ENCODE measurements around the gene CACNA2D4. TPM values are rescaled to one million over a fixed set of nuclear protein-coding genes. Genes with fewer than 3 reads are reported as not detected.

Gene CACNA2D4
- total and polyA plus RNA-seq, 2 donors (not counting 3 experiments of a cell fraction or from before 2014, with no cell fraction given) = 0.58 to 0.73 TPM

DNA sequence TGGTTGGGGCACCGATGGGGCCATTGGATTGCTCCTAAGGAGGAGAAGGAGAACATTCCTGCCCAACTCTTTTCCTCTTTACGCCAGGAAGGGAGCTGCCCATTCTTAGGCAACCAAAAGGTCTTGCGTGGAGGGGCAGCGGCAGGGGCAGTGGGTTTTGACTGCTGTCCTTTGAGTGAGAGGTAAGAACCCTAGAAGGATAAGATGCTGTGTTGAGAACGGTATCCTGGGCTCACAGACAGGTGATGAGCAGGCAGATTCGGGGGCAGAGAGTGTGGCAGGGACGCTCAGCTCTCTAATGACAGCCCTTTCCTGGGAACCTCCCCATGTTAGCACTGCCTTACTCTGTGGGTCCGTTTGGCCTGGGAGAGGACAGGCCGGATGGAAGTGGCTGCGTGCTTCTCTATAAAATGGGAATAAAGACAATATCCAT lies 84.8 kb downstream of the CACNA2D4 start:
- H3K27me3 ChIP-seq (ENCODE audit: control insufficient read depth in 2 of 2, insufficient read depth in 2 of 2, low read length in 2 of 2) = peaks cover 2 to 6% of the 10 kb centered on the region in 2 experiments
- no TSS peak for BruUV-seq (replicated peaks)
- no peaks in the 10 kb centered on the region for H3K4me1 ChIP-seq (ENCODE audit: control insufficient read depth, extremely low read depth, insufficient read depth, low read length)
- dilution Hi-C loops (cut with MboI; ENCODE audit: extremely low pct_ligation_motif_present, low sequenced_read_pairs) = no loop called here
- no peaks in the 10 kb centered on the region for H3K9me1 ChIP-seq (replicated peaks; ENCODE audit: control insufficient read depth, extremely low read depth, insufficient read depth, low read length)
- DNase-seq (ENCODE audit: low read depth, low spot score) (no peak), FAIRE-seq (no peak)
- CTCF ChIA-PET = interaction anchor here (1.3 kb wide), 1 partner anchor 11 kb away, joined by 3 read pairs; no protein-coding TSS in a partner anchor
- no peak overlapping the region for H3K9ac ChIP-seq (replicated peaks; ENCODE audit: extremely low read depth, insufficient read depth, low read length)
- no peaks in the 10 kb centered on the region for H3K9me3 ChIP-seq (replicated peaks; ENCODE audit: control insufficient read depth, insufficient read depth, low read length)
- H3K4me3 ChIP-seq (replicated peaks in 1 of 3; ENCODE audit: insufficient read depth in 1 of 3, low read depth in 1 of 3, low read length in 3 of 3) = no peak overlapping the region
- TF ChIP-seq FOS (IDR thresholded peaks at IDR 0.05; ENCODE audit: borderline replicate concordance, insufficient read depth, low read length) (no peak), POLR2A (IDR thresholded peaks at IDR 0.05; ENCODE audit: low read depth, low read length) (no peak), MAX (IDR thresholded peaks at IDR 0.05; ENCODE audit: insufficient read depth, insufficient read length) (no peak)
- intact Hi-C loops (cut with micrococcal nuclease) = no loop called here
- no peak overlapping the region for H3K27ac ChIP-seq (ENCODE audit: insufficient read depth, low read depth, low read length)
- H2AFZ ChIP-seq (ENCODE audit: low read depth, low read length) = no peak overlapping the region
- no peaks in the 10 kb centered on the region for H3K36me3 ChIP-seq (ENCODE audit: control insufficient read depth in 2 of 2, extremely low read depth in 1 of 2, insufficient read depth in 2 of 2, low read length in 2 of 2)
- POLR2A ChIA-PET = no interaction called here
- no peaks in the 10 kb centered on the region for H3K79me2 ChIP-seq (ENCODE audit: control insufficient read depth, insufficient read depth, low read length)
- H3K4me2 ChIP-seq (ENCODE audit: insufficient read depth, low read length) = no peak overlapping the region
- H4K20me1 ChIP-seq (replicated peaks; ENCODE audit: control insufficient read depth, extremely low read depth, insufficient read depth, low read length) = no peaks in the 10 kb centered on the region

DNA sequence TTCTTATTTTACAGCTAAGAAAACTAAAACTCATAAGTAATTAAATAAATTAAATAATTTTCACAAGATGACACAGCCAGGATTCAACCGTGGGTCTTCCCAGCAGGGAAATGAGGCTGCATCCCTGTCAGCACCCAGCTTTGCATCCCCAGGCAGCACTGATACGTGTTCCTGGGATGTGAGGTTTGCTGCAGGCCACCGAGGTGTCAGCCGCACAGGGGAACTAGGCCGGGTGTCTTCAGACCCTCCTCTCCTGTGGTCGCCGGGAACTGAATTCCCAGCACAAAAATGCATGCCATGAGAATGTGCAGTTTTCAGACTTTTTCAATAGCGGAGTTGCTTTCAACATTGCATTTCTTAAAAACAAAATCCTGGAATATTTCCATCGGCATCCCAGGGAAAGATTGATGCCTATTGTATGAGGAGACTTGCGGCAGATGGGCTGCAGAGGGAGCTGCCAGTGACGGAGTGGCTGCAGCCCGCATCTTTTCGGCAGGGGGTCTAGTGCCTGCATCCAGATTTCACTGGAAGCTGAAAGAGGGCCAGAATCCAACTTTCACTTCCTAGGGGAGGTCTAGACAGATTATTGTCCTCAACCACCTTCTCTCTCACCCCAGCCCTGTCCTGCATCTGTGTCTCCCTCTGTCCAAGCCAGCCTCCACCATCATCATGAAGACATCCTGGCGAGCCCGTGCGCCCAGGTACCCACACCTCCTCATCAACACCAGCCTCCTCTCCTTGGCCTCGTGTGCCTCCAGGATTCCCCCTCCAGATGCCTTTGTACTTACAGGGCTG lies 85.5 kb downstream of the CACNA2D4 start:
- no TSS peak for BruUV-seq (replicated peaks)

More for the DNA sequence above, 85.5 kb downstream of the CACNA2D4 start:
- no peak overlapping the region for H3K9ac ChIP-seq (replicated peaks; ENCODE audit: extremely low read depth, insufficient read depth, low read length)
- H3K9me3 ChIP-seq (replicated peaks; ENCODE audit: control insufficient read depth, insufficient read depth, low read length) = no peaks in the 10 kb centered on the region
- no peaks in the 10 kb centered on the region for H3K9me1 ChIP-seq (replicated peaks; ENCODE audit: control insufficient read depth, extremely low read depth, insufficient read depth, low read length)
- FAIRE-seq = no peak
- no peak overlapping the region for H3K4me3 ChIP-seq (replicated peaks in 1 of 3; ENCODE audit: insufficient read depth in 1 of 3, low read depth in 1 of 3, low read length in 3 of 3)
- H2AFZ ChIP-seq (ENCODE audit: low read depth, low read length) = no peak overlapping the region
- H3K27ac ChIP-seq (ENCODE audit: insufficient read depth, low read depth, low read length) = no peak overlapping the region
- dilution Hi-C loops (cut with MboI; ENCODE audit: extremely low pct_ligation_motif_present, low sequenced_read_pairs) (no loop called here), intact Hi-C loops (cut with micrococcal nuclease) (no loop called here)
- no peaks in the 10 kb centered on the region for H4K20me1 ChIP-seq (replicated peaks; ENCODE audit: control insufficient read depth, extremely low read depth, insufficient read depth, low read length)
- H3K4me2 ChIP-seq (ENCODE audit: insufficient read depth, low read length) = no peak overlapping the region
- DNase-seq (ENCODE audit: low read depth, low spot score) = no peak
- ChIA-PET CTCF (interaction anchor here (0.7 kb wide), 1 partner anchor 31 kb away, joined by 3 read pairs; no protein-coding TSS in a partner anchor), POLR2A (no interaction called here)
- no peaks in the 10 kb centered on the region for H3K36me3 ChIP-seq (ENCODE audit: control insufficient read depth in 2 of 2, extremely low read depth in 1 of 2, insufficient read depth in 2 of 2, low read length in 2 of 2)
- H3K27me3 ChIP-seq (ENCODE audit: control insufficient read depth in 2 of 2, insufficient read depth in 2 of 2, low read length in 2 of 2) = peaks cover 2 to 6% of the 10 kb centered on the region in 2 experiments
- H3K79me2 ChIP-seq (ENCODE audit: control insufficient read depth, insufficient read depth, low read length) = no peaks in the 10 kb centered on the region
- TF ChIP-seq GATA2 (IDR thresholded peaks at IDR 0.05; ENCODE audit: insufficient read depth, insufficient read length, low read depth, low read length) = no peak
- TF ChIP-seq MYC (IDR thresholded peaks at IDR 0.05; ENCODE audit: low read depth, low read length) = no peak
- no peak for TF ChIP-seq POLR2A (IDR thresholded peaks at IDR 0.05; ENCODE audit: low read depth, low read length)
- no peak for TF ChIP-seq FOS (IDR thresholded peaks at IDR 0.05; ENCODE audit: borderline replicate concordance, insufficient read depth, low read length)
- no peak for TF ChIP-seq POLR2AphosphoS5 (IDR thresholded peaks at IDR 0.05; ENCODE audit: insufficient read depth, low read depth, low read length)
- no peak for TF ChIP-seq EZH2 (IDR thresholded peaks at IDR 0.05; ENCODE audit: borderline replicate concordance, low read depth, low read length, severe bottlenecking)
- no peak for TF ChIP-seq MAX (IDR thresholded peaks at IDR 0.05; ENCODE audit: insufficient read depth, insufficient read length)
- TF ChIP-seq JUN (IDR thresholded peaks at IDR 0.05; ENCODE audit: borderline replicate concordance, insufficient read depth, insufficient read length, low read depth) = no peak
- no peak for TF ChIP-seq CTCF (IDR thresholded peaks at IDR 0.05; ENCODE audit: extremely low read depth in 1 of 2, insufficient read depth in 1 of 2, low read depth in 1 of 2, low read length in 2 of 2)
- no peaks in the 10 kb centered on the region for H3K4me1 ChIP-seq (ENCODE audit: control insufficient read depth, extremely low read depth, insufficient read depth, low read length)

Data from endothelial cell of umbilical vein (primary cell).